Measurements from ENCODE around the gene FRMPD2. TPM values are rescaled to one million over a fixed set of nuclear protein-coding genes. Genes with fewer than 3 reads are reported as not detected.

The FRMPD2 gene
- polyA plus RNA-seq, 1 of the 3 experiments (the other 2 are of a cell fraction): 0.02 TPM

- Histone ChIP-seq H3K27ac (ENCODE audit: low read depth in 2 of 2, low read length in 1 of 2) (no peak overlapping the region), H3K9me2 (no peaks in the 10 kb centered on the region), H3F3A (replicated peaks; ENCODE audit: insufficient read depth) (peaks cover 10% of the 10 kb centered on the region), H3K4me2 (no peak overlapping the region), H3K79me2 (ENCODE audit: insufficient read depth) (peaks cover 9% of the 10 kb centered on the region), H3K4me1 (ENCODE audit: control insufficient read depth in 1 of 2, insufficient read depth in 2 of 2, low read depth in 1 of 2, low read length in 1 of 2) (peaks cover 0 to 5% of the 10 kb centered on the region in 2 experiments; a peak in 2 of 4 replicates), H3K36me3 (replicated peaks in 1 of 2; ENCODE audit: control insufficient read depth in 1 of 2, insufficient read depth in 2 of 2, low read length in 1 of 2) (no peaks in the 10 kb centered on the region), H3K9me3 (no peaks in the 10 kb centered on the region), H3K9ac (no peak overlapping the region), H3K27me3 (ENCODE audit: insufficient read depth) (no peaks in the 10 kb centered on the region; the same call in 1 of the 2 replicates), H3K4me3 (ENCODE audit: low read depth in 2 of 2, low read length in 1 of 2) (no peak overlapping the region), H2AFZ (ENCODE audit: low read depth) (no peak overlapping the region), H4K20me1 (ENCODE audit: insufficient read depth) (peaks cover 4% of the 10 kb centered on the region; the same call in 1 of the 2 replicates)
- CTCF ChIA-PET: interaction anchor here (1.0 to 1.4 kb wide), 4 partner anchors 8 to 15 kb away, joined by 3 to 4 read pairs (median 4); no protein-coding TSS in a partner anchor
- TF ChIP-seq USF1 (IDR thresholded peaks at IDR 0.05; ENCODE audit: borderline replicate concordance, low read depth): no peak
- TF ChIP-seq, protein P1, sequence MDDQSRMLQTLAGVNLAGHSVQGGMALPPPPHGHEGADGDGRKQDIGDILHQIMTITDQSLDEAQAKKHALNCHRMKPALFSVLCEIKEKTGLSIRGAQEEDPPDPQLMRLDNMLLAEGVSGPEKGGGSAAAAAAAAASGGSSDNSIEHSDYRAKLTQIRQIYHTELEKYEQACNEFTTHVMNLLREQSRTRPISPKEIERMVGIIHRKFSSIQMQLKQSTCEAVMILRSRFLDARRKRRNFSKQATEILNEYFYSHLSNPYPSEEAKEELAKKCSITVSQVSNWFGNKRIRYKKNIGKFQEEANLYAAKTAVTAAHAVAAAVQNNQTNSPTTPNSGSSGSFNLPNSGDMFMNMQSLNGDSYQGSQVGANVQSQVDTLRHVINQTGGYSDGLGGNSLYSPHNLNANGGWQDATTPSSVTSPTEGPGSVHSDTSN (IDR thresholded peaks at IDR 0.05): no peak
- TF ChIP-seq ELF1 (IDR thresholded peaks at IDR 0.05): no peak
- no peak for TF ChIP-seq POLR2AphosphoS5 (IDR thresholded peaks at IDR 0.05; ENCODE audit: low read depth, low read length)
- no peak for TF ChIP-seq SMC3 (IDR thresholded peaks at IDR 0.05; ENCODE audit: low read depth, low read length)
- TF ChIP-seq GATA2 (CRISPR knock-in tag; IDR thresholded peaks at IDR 0.05): no peak
- TF ChIP-seq, protein P2, sequence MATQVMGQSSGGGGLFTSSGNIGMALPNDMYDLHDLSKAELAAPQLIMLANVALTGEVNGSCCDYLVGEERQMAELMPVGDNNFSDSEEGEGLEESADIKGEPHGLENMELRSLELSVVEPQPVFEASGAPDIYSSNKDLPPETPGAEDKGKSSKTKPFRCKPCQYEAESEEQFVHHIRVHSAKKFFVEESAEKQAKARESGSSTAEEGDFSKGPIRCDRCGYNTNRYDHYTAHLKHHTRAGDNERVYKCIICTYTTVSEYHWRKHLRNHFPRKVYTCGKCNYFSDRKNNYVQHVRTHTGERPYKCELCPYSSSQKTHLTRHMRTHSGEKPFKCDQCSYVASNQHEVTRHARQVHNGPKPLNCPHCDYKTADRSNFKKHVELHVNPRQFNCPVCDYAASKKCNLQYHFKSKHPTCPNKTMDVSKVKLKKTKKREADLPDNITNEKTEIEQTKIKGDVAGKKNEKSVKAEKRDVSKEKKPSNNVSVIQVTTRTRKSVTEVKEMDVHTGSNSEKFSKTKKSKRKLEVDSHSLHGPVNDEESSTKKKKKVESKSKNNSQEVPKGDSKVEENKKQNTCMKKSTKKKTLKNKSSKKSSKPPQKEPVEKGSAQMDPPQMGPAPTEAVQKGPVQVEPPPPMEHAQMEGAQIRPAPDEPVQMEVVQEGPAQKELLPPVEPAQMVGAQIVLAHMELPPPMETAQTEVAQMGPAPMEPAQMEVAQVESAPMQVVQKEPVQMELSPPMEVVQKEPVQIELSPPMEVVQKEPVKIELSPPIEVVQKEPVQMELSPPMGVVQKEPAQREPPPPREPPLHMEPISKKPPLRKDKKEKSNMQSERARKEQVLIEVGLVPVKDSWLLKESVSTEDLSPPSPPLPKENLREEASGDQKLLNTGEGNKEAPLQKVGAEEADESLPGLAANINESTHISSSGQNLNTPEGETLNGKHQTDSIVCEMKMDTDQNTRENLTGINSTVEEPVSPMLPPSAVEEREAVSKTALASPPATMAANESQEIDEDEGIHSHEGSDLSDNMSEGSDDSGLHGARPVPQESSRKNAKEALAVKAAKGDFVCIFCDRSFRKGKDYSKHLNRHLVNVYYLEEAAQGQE (IDR thresholded peaks at IDR 0.05; ENCODE audit: low read depth, low read length): no peak
- no peak for TF ChIP-seq TAF1 (IDR thresholded peaks at IDR 0.05; ENCODE audit: borderline replicate concordance, low read depth, low read length)
- WGBS (ENCODE audit: low lambda C conversion rate): 67% methylated on average over 8 of the region's 8 CpGs
- POLR2A ChIA-PET: no interaction called here
- DNase-seq: no peak
Observed at GRCh38 chr10:48302515-48303476, 28.3 kb upstream of the FRMPD2 start.

DNA sequence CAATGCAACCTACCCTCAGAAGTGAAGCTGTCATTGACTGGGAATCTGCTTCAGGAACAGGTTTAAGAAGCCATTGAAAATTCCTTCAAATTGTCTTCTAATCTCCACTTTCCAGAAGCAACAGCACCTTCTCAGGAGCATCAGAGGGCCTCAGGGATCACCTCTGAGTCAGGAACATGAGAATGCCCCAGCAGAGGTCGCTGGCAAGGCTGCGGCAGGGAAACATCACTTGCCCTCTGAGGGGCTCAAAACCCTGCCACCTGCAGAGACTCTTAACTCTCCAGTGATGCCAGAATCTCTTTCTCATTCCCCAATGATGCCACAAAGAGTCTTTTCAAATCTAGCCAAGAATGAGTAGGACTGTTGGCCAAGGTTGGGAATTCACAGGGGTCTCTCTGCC lies 26.1 kb upstream of the FRMPD2 start:
- no peaks in the 10 kb centered on the region for H3K36me3 ChIP-seq (replicated peaks in 1 of 2; ENCODE audit: control insufficient read depth in 1 of 2, insufficient read depth in 2 of 2, low read length in 1 of 2)
- ChIA-PET POLR2A (no interaction called here), CTCF (interaction anchor here (1.2 to 1.4 kb wide), 2 partner anchors 12 to 14 kb away, joined by 4 to 7 read pairs; no protein-coding TSS in a partner anchor)
- H3F3A ChIP-seq (replicated peaks; ENCODE audit: insufficient read depth): no peaks in the 10 kb centered on the region
- DNase-seq: no peak
- H3K27me3 ChIP-seq (ENCODE audit: insufficient read depth): no peaks in the 10 kb centered on the region; the same call in 1 of the 2 replicates
- no peaks in the 10 kb centered on the region for H3K9me3 ChIP-seq
- WGBS (ENCODE audit: low lambda C conversion rate): 60% methylated on average over 2 of the region's 2 CpGs
- H3K79me2 ChIP-seq (ENCODE audit: insufficient read depth): no peaks in the 10 kb centered on the region
- no peak overlapping the region for H3K27ac ChIP-seq (ENCODE audit: low read depth in 2 of 2, low read length in 1 of 2)
- no peaks in the 10 kb centered on the region for H4K20me1 ChIP-seq (ENCODE audit: insufficient read depth)
- no peak overlapping the region for H3K4me3 ChIP-seq (ENCODE audit: low read depth in 2 of 2, low read length in 1 of 2)
- H2AFZ ChIP-seq (ENCODE audit: low read depth): no peak overlapping the region
- no peak overlapping the region for H3K9ac ChIP-seq
- no peaks in the 10 kb centered on the region for H3K9me2 ChIP-seq
- no peak overlapping the region for H3K4me2 ChIP-seq
- no peak for TF ChIP-seq RFX5 (IDR thresholded peaks at IDR 0.05; ENCODE audit: low read length)
- TF ChIP-seq, protein P3, sequence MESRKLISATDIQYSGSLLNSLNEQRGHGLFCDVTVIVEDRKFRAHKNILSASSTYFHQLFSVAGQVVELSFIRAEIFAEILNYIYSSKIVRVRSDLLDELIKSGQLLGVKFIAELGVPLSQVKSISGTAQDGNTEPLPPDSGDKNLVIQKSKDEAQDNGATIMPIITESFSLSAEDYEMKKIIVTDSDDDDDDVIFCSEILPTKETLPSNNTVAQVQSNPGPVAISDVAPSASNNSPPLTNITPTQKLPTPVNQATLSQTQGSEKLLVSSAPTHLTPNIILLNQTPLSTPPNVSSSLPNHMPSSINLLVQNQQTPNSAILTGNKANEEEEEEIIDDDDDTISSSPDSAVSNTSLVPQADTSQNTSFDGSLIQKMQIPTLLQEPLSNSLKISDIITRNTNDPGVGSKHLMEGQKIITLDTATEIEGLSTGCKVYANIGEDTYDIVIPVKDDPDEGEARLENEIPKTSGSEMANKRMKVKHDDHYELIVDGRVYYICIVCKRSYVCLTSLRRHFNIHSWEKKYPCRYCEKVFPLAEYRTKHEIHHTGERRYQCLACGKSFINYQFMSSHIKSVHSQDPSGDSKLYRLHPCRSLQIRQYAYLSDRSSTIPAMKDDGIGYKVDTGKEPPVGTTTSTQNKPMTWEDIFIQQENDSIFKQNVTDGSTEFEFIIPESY (IDR thresholded peaks at IDR 0.05; ENCODE audit: borderline replicate concordance, low read depth): no peak
- no peak for TF ChIP-seq GABPA (IDR thresholded peaks at IDR 0.05; ENCODE audit: low read depth)
- TF ChIP-seq CHD2 (IDR thresholded peaks at IDR 0.05; ENCODE audit: low read length, partially characterized antibody): no peak
- no peaks in the 10 kb centered on the region; a peak in 1 of 4 replicates for H3K4me1 ChIP-seq (ENCODE audit: control insufficient read depth in 1 of 2, insufficient read depth in 2 of 2, low read depth in 1 of 2, low read length in 1 of 2)
